ENCODE results near the gene C2CD4A.

The C2CD4A gene

DNA sequence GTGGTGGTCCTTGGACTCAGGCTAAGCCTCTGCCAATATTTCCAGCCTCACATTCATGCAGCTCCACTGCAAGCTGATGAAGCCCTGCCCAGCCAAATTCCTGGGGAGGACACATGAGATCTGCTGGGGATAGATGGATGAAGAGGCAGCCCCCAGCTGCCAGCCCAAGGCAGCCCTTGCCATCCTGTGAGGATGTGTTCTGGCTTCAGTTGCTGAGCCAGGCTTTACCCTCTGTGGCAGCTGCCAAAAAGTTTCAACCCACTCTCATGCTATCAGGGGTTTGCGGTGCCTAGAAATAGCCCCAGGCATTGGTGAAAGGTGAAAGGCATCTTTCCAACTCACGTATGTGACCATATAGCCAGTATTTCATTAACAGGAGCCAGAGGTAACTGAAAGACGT, 37.6 kb downstream of the C2CD4A start:
- no peak for DNase-seq

GRCh38 chr15:62104846-62105245, 38.1 kb downstream of the C2CD4A start:
- DNase-seq = no peak

DNA sequence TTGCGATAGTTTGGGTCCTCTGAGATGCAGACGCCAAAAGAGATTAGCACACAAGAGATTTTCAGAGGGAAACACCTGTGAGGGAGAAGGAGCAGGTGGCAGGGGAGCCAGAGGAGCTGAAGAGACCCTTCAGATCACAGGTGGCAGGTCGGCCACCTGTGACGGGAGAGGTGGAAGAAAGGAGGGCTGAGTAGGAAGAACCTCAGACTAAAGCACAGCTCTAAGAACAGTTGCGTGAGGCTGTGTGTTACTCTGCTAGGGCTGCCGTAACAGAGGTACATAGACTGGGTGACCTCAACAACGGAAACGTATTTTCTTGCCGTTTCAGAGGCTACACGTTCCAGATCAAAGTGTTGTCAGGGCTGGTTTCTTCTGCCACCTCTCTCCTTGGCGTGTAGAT, 38.5 kb downstream of the C2CD4A start:
- no peak for DNase-seq

GRCh38 chr15:62106096-62106495, 39.3 kb downstream of the C2CD4A start:
- DNase-seq = no peak

DNA sequence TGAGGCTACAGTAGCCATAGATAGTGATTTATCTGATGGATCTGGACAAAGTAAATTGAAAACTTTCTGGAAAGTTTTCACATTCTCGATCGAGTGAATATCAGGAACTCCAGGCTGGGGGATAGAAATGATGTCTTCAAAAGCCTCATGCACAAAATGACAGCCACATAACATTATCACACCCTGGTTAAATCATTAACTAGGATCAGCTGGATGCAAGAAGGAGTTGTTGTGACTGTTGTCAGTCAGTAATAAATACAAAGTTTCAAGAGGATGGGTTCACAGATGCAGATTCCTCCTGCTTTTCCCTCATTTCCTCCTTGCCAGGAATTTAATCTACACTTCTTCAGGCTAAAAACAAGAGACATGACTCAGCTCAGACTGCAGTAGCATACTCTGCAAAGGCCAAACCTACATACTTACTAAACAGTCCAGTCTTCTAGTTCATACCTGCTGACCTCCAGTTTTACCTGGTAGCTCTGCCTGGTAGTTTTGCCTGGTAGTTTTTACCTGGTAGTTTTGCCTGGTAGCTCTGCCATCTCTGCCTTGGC, 40.9 kb downstream of the C2CD4A start:
- no peak for DNase-seq

DNA sequence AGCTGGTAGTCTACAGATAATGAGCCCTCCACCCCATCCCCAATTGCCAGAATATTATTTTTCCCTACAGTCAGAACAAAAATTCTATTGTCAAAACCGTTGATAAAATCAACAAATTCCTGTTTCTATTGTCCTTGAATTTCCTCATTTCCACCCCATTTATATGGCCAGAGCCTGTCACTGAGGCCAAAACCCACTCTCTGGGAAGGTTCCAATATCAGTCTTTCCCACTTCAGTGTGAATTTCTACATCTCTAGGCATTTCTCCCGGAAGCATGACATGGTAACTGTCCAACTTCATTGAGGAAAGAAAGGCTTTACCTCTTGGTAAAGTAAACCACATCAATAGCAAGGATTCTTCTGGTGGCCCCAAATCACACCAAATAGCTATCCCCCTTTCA, 41.6 kb downstream of the C2CD4A start:
- DNase-seq = no peak

DNA sequence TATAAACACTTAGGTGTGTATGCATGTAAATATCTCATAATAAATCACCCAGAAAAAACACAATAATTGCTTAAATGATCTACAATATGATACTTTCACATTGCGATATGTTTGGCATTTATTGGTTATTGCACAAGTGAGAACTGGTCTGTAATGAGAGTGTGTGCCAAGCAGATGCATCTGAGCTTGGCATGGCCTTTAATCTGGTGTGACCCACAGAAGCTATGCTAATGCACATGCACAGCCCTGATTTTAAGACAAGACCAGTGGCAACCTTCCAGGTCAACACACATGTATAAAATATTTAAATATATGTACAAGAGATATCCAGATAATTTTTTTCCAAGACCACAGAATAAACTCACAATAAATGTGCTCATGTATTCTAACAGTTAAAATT, 42.7 kb downstream of the C2CD4A start:
- no peak for DNase-seq

GRCh38 chr15:62109982-62110851, 43.4 kb downstream of the C2CD4A start:
- no peak for DNase-seq

DNA sequence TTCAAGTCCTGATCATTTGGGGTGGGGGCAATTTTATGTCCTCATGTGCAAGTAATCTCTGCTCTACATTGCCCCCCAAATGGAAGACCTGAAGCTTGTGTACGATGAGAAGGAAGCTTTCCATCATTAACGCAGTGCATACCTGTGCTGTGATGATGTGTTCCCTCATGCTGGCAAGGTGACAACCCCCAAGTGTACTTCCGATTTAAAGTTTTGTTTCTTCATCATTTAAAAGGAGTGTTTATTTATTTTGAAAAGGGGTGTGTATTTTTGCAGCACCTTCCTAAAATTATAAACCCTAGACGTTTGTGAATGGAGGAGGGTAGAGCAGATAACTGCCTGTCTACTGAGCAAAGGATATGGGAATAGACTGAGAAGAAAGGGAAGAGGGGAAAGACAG, 45.3 kb downstream of the C2CD4A start:
- DNase-seq = no peak

- no peak for DNase-seq
Observed at GRCh38 chr15:62112616-62113593, 46.1 kb downstream of the C2CD4A start.

- no peak for DNase-seq
Observed at GRCh38 chr15:62115847-62116246, 49.1 kb downstream of the C2CD4A start.

- DNase-seq = no peak
Observed at GRCh38 chr15:62118520-62119226, 51.9 kb downstream of the C2CD4A start.

GRCh38 chr15:62119227-62119864, 52.6 kb downstream of the C2CD4A start:
- DNase-seq = no peak

- no peak for DNase-seq
Observed at GRCh38 chr15:62119874-62120273, 53.1 kb downstream of the C2CD4A start.

All from NCI-H510A (cell line).